Epidermal melanocyte (primary cell): Measurements from ENCODE around the gene BLNK.
"Not testable (repeated sequence)": the region's sequence is repeated elsewhere in the genome, so short reads cannot be mapped to it uniquely, and the experiment has no call there.

Source experiments
- DNase-seq: peaks from one replicate; pipeline ENCODE4 v3.0.0; 2011; ENCODE audit warnings: low spot score; ENCODE audit not compliant: insufficient read length

BLNK gene

GRCh38 chr10:96228408-96228994 lies 42.9 kb downstream of the BLNK start:
- no peak for DNase-seq

- DNase-seq: no peak
Measured at GRCh38 chr10:96227206-96227605, 44.2 kb downstream of the BLNK start.

- no peak for DNase-seq
Measured at GRCh38 chr10:96225119-96225518, 46.2 kb downstream of the BLNK start.

- no peak for DNase-seq
Measured at GRCh38 chr10:96222908-96223307, 48.5 kb downstream of the BLNK start.

- no peak for DNase-seq
Measured at GRCh38 chr10:96222441-96222840, 48.9 kb downstream of the BLNK start.

GRCh38 chr10:96218826-96219225 lies 52.5 kb downstream of the BLNK start:
- no peak for DNase-seq

- DNase-seq: no peak
Measured at GRCh38 chr10:96217711-96218110, 53.7 kb downstream of the BLNK start.

GRCh38 chr10:96216775-96217174 lies 54.6 kb downstream of the BLNK start:
- no peak for DNase-seq

GRCh38 chr10:96212911-96213310 lies 58.5 kb downstream of the BLNK start:
- no peak for DNase-seq

- DNase-seq: no peak
Measured at GRCh38 chr10:96211764-96212163, 59.6 kb downstream of the BLNK start.

- DNase-seq: no peak
Measured at GRCh38 chr10:96208946-96209345, 62.4 kb downstream of the BLNK start.

GRCh38 chr10:96208271-96208670 lies 63.1 kb downstream of the BLNK start:
- no peak for DNase-seq

- no peak for DNase-seq
Measured at GRCh38 chr10:96205580-96205979, 65.8 kb downstream of the BLNK start.

- no peak for DNase-seq
Measured at GRCh38 chr10:96201525-96201924, 69.8 kb downstream of the BLNK start.

- DNase-seq: not testable (repeated sequence)
Measured at GRCh38 chr10:96189505-96189904, 81.9 kb downstream of the BLNK start.

GRCh38 chr10:96188916-96189315 lies 82.5 kb downstream of the BLNK start:
- no peak for DNase-seq

- no peak for DNase-seq
Measured at GRCh38 chr10:96188421-96188820, 82.9 kb downstream of the BLNK start.

GRCh38 chr10:96176985-96177384 lies 94.4 kb downstream of the BLNK start:
- DNase-seq: no peak

GRCh38 chr10:96172666-96173065 lies 98.7 kb downstream of the BLNK start:
- DNase-seq: no peak

- DNase-seq: no peak
Measured at GRCh38 chr10:96170230-96170629, 101.1 kb downstream of the BLNK start.

- no peak for DNase-seq
Measured at GRCh38 chr10:96168546-96168945, 102.8 kb downstream of the BLNK start.

- no peak for DNase-seq
Measured at GRCh38 chr10:96165726-96166125, 105.6 kb downstream of the BLNK start.

- no peak for DNase-seq
Measured at GRCh38 chr10:96153070-96153469, 118.3 kb downstream of the BLNK start.

GRCh38 chr10:96152437-96152836 lies 118.9 kb downstream of the BLNK start:
- DNase-seq: no peak
